NCI-H446 treated with DMSO at 0.1 percent for 48 hours (cell line): Measurements from ENCODE around the gene CCL5.

ENCODE experiments used
- DNase-seq: peaks from one replicate; lab custom pipeline; 2025; lab: John Stamatoyannopoulos, UW

CCL5 gene

DNA sequence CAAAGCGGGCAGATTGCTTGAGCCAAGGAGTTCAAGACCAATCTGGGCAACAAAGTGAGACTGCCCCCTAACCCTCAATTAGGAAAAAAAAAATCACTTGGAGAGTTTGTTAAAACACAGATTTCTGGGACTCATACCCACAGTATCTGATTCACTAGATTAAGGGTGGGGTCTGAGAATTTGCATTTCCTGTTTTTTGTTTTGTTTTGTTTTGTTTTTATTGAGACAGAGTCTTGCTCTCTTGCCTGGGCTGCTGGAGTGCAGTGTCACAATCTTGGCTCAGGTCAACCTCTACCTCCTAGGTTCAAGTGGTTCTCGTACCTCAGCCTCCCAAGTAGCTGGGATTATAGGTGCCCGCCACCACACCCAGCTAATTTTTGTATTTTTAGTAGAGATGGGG lies 12.6 kb downstream of the CCL5 start:
- DNase-seq = no peak

DNA sequence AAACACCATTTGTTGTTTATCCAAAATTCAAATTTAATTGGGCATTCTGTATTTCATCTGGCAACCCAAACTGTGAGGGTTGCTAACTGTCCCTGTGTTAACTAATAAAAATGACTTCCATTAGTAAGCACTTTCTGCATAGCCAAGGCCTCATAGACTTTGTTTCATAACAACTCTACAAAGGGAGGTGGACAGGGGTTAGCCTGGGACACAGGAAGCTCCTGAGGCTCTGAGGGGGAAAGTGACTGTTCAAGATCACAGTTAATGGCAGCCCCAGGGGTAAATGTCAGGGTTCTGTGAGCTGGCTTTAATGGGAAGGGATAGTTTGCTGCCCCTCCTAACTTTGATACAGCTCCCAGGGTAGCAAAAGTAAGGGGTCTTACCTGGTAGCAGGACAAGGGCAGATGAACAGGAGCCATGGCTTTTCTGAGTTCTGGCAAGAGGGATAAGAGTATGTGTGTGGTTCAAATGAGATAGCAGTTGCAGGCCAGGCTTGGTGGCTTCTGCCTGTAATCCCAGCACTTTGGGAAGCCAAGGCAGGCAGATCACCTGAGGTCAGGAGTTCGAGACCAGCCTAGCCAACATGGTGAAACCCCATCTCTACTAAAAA lies 13.7 kb downstream of the CCL5 start:
- DNase-seq = no peak

DNA sequence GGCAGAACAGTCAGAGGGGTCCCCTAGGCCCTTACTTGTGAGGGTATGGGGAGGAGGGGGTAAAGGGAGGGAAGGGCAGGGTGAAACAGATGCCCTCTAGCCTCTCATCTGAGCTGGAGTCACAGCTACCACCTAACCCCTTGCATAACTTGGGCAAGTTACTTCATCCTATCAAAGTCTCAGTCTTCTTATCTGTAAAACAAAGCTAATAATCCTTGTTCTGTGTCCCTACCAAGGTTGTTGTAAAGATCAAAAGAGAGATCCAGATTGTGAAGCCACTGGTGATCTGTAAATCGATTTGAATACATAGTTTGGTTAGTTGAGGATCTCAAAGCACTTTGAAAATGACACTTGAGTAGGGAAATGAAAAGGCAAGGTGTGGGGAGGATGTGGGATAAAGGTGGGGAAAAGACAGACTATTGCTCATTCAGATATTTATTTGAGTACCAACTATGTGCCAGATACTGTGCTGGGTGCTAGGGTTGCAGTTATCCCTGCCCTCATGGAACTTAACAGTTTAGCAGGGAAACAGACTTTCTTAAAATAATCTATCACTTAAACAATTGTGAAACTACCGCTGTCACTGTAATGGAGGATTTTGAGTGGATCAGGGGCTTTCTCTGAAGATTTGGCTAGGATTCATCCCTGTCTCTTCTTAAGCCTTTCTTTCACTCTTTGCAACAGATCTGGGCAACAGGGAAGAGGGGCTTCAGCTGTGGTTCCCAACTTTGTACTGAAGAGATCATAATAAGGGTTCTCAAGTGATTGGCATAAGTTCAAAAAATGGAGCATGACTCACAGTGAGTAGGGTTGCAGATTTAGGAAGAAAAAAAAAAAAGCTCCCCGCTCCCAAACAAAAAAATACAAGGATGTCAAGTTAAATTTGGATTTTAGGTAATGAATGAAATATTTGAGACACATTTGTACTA lies 14.5 kb downstream of the CCL5 start:
- peak; percentile 9 for DNase-seq

DNA sequence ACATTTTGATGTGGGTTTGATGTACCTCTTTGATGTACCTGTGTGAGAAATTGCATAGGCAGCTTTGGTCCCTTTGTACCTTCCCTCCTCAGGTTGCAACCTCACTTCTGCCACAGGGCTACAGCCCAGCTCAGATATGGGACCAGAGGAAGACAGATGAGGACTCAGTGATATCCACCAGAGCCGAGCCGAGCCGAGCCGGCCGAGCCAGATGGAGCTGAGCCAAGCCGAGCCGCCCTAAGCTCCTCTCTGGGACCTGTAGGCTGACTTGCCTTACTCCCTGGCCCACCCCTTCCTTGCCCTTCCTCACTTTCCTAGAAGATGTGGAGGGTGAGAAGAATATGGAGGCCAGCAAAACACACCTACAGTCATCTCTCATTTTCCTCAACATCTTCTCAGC lies 15.3 kb downstream of the CCL5 start:
- no peak for DNase-seq

- DNase-seq = no peak
These were observed 23.6 kb downstream of the CCL5 start for GRCh38 chr17:35856603-35857002.

GRCh38 chr17:35855965-35856364 lies 24.2 kb downstream of the CCL5 start:
- DNase-seq = no peak

DNA sequence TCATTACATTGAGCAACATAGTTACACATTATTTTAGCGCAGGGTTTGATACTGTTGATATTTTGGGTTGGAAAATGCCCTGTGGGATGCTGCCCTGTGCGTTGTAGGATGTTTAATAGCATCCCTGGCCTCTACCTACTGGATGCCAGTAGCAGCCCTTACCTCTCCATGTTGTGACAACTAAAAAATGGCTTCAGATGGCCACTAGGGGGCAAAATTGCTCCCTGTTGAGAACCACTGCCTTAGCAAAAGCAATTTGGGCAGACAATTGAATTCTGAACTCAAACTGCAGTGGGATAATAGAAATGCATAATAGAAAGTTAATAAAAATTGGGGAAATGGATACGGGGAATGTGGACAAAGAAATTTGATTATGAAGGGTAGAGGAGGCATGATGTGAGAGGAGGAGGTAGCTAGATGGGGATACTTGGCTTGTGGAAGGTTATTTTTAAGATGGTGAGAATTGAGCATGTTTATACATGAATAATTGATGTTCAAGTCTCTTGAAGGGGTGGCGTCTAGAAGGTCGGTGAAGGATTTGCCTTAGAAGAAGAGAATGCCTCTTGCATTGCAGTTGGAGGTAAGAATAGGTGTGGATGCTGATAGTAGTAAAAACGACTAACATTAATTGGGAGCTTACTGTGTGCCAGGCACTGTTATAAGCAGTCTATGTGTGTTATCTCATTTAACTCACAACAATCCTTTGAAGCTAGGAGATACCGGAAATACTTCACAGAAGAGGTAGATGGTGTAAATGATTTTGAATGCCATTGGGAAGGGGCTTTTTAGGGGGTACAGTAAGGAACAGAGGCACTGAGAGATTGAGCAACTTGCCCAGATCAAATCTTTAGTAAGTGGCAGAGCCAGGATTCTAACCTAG lies 30.5 kb downstream of the CCL5 start:
- DNase-seq = peak; percentile 11

- DNase-seq = no peak
These were observed 32.4 kb downstream of the CCL5 start for GRCh38 chr17:35847633-35848373.

GRCh38 chr17:35847006-35847405 lies 33.2 kb downstream of the CCL5 start:
- no peak for DNase-seq

DNA sequence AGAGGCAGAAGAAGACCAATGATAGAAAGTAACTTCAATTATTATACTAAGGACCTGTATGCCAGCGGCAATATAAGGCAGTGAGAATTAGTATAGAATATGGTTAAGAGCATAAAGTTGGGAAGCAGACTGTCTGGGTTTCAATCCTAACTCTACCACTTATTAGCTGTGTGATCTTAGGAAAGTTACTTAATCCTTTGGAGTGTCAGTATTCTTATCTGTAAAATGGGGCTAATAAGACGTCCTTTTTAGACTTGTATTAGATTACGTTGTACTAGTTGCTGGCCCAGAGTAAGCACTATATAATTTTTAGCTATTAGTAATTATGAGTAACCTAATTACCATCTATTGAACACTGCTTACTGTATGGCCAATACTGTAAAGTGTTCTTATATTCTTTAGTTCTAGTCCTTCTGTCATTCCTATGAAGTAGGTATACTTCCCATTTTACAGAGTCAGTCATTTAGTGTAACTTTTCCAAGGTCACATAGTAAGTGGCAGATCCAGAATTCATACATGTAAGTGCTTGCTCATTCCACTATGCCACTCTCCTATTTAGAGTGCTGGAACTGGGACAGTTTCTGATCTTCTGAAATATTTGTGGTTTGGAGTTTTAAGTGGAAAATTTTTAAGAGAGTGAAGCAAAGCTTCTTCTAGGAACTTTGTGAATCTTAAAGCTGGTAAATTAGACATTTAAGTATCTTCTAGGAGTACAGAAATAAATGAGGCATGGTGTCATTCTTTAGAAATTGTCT lies 33.9 kb downstream of the CCL5 start:
- no peak for DNase-seq

GRCh38 chr17:35844547-35844946 lies 35.6 kb downstream of the CCL5 start:
- no peak for DNase-seq

DNA sequence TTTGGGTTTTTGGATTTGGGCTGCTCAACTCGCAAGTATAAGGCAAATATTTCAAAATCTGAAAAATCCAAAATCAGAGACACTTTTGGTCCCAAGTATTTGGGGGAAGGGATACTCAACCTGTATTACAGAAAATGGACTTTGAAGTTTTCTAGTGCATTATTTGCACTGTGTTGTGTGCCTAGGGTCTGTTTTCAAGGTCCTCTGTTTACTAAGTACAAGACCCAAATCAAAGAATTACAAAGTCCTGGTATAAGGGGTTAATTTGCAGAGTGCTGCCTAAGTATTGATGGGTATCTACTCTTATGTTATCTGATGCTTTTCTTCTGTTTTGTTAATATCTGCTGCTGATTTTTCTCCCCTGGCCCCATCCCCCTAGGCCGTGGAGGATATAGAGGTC lies 36.5 kb downstream of the CCL5 start:
- no peak for DNase-seq

GRCh38 chr17:35842239-35842638 lies 37.9 kb downstream of the CCL5 start:
- no peak for DNase-seq

GRCh38 chr17:35841505-35841904 lies 38.7 kb downstream of the CCL5 start:
- no peak for DNase-seq

GRCh38 chr17:35841101-35841500 lies 39.1 kb downstream of the CCL5 start:
- DNase-seq = no peak

GRCh38 chr17:35825206-35825605 lies 55.0 kb downstream of the CCL5 start:
- no peak for DNase-seq
